GM12878 (cell line): ENCODE results near the gene PPFIA3. TPM values are rescaled to one million over a fixed set of nuclear protein-coding genes. Genes with fewer than 3 reads are reported as not detected.

Source experiments
- ATAC-seq: fragments of 200-7000 bp; cut with Tn5 transposase; 3 replicates; pipeline ENCODE4 v1.9.1; 2020; ENCODE audit warnings: mild to moderate bottlenecking, moderate library complexity
- BruUV-seq: library from RNA; stranded (reverse); fragments of 400-500 nt; replicated peaks from 2 replicates; lab custom pipeline; 2021; lab: Mats Ljungman, UMichigan
- CTCF ChIA-PET: fragments of 300-600 bp; sonication (Branson Sonifier 250); formaldehyde crosslinking; extraction: SDS; loops from one replicate; lab custom pipeline; 2021; ENCODE audit warnings: inconsistent platforms; lab: Yijun Ruan, JAX
- POLR2A ChIA-PET: fragments of 350-600 bp; formaldehyde crosslinking; extraction: SDS; loops from one replicate; lab custom pipeline; 2021; ENCODE audit warnings: inconsistent platforms; lab: Charles Lee
- RAD21 ChIA-PET: fragments of 300-600 bp; sonication (Branson Sonifier 250); formaldehyde crosslinking; loops from one replicate; lab custom pipeline; 2023; ENCODE audit warnings: antibody characterized with exemption; ENCODE audit not compliant: unreplicated experiment; lab: Charles Lee
- SMC1A ChIA-PET: fragments of 300-600 bp; sonication (Branson Sonifier 250); formaldehyde crosslinking; loops from one replicate; lab custom pipeline; 2023; ENCODE audit not compliant: unreplicated experiment, uncharacterized antibody; lab: Charles Lee
- DNase-seq: peaks from one replicate; pipeline ENCODE4 v3.0.0-alpha.2; 2011; ENCODE audit warnings: low read depth, low spot score
- FAIRE-seq: peaks from 3 replicates; lab custom pipeline; 2011; peaks lifted over from hg19 to GRCh38; lab: Jason Lieb, UNC
- H2AFZ ChIP-seq: 2 replicates; pipeline ENCODE4 v1.6.0; 2011; ENCODE audit warnings: low read depth, low read length, control low read depth; ENCODE audit not compliant: control insufficient read depth
- H3K27ac ChIP-seq: 2 replicates; pipeline ENCODE4 v1.5.1; 2011; ENCODE audit warnings: control low read depth; ENCODE audit not compliant: control insufficient read depth, insufficient read depth
- H3K27me3 ChIP-seq, 2 experiments: replicated peaks in 1 of 2; 2 replicates each; pipeline versions ENCODE4 v1.6.0 to v1.6.1; 2011; ENCODE audit warnings: low read length in 1 of 2; ENCODE audit not compliant: control insufficient read depth in 2 of 2, insufficient read depth in 2 of 2
- H3K36me3 ChIP-seq, 2 experiments: 2 replicates each; pipeline ENCODE4 v1.5.1; 2011; ENCODE audit warnings: low read length in 1 of 2; ENCODE audit not compliant: control insufficient read depth in 2 of 2, insufficient read depth in 2 of 2
- H3K4me1 ChIP-seq: 2 replicates; pipeline ENCODE4 v1.6.1; 2011; ENCODE audit warnings: mild to moderate bottlenecking, low read length, moderate library complexity, mixed read lengths; ENCODE audit not compliant: control insufficient read depth, insufficient read depth
- H3K4me2 ChIP-seq: 2 replicates; pipeline ENCODE4 v1.6.0; 2011; ENCODE audit warnings: control low read depth; ENCODE audit not compliant: control insufficient read depth, insufficient read depth
- H3K4me3 ChIP-seq: fragments of 200-600 bp; sonication (generic); 2 replicates; pipeline ENCODE4 v1.5.1; 2016
- H3K79me2 ChIP-seq: 2 replicates; pipeline ENCODE4 v1.6.0; 2011; ENCODE audit warnings: low read length; ENCODE audit not compliant: control insufficient read depth, insufficient read depth
- H3K9ac ChIP-seq: 2 replicates; pipeline ENCODE4 v1.8.0; 2011; ENCODE audit warnings: low read length, control low read depth, mixed read lengths; ENCODE audit not compliant: control insufficient read depth, insufficient read depth
- H3K9me3 ChIP-seq: replicated peaks from 3 replicates; pipeline ENCODE4 v1.5.1; 2011; ENCODE audit warnings: mild to moderate bottlenecking, low read length; ENCODE audit not compliant: control insufficient read depth, insufficient read depth
- H4K20me1 ChIP-seq: 2 replicates; pipeline ENCODE4 v1.6.0; 2011; ENCODE audit not compliant: control insufficient read depth, insufficient read depth
- BACH1 ChIP-seq: fragments of 450-650 bp; IDR thresholded peaks from 2 replicates; pipeline ENCODE4 v1.6.1; 2017; ENCODE audit warnings: mild to moderate bottlenecking, borderline replicate concordance
- BCL11A ChIP-seq: IDR thresholded peaks from 2 replicates; pipeline ENCODE4 v1.6.1; 2011; ENCODE audit warnings: low read depth, low read length
- CBFB ChIP-seq: IDR thresholded peaks from 2 replicates; pipeline ENCODE4 v1.6.1; 2016; ENCODE audit warnings: antibody characterized with exemption, low read depth
- ESRRA ChIP-seq: IDR thresholded peaks from 2 replicates; pipeline ENCODE4 v1.6.1; 2012; ENCODE audit warnings: mild to moderate bottlenecking, low read length, improper control_type of control experiment
- HSF1 ChIP-seq: fragments of 150-350 bp; IDR thresholded peaks from 2 replicates; pipeline ENCODE4 v1.6.1; 2014; ENCODE audit warnings: mild to moderate bottlenecking, low read depth, low read length
- MEF2A ChIP-seq: IDR thresholded peaks from 2 replicates; pipeline ENCODE4 v1.6.1; 2011; ENCODE audit warnings: low read depth, mild to moderate bottlenecking, low read length, moderate library complexity; ENCODE audit not compliant: insufficient read depth
- NFYA ChIP-seq: IDR thresholded peaks from 2 replicates; pipeline ENCODE4 v1.6.1; 2011; ENCODE audit warnings: low read depth, mild to moderate bottlenecking, low read length, improper control_type of control experiment, borderline replicate concordance
- POLR2A ChIP-seq: IDR thresholded peaks from 2 replicates; pipeline ENCODE4 v1.6.1; 2011; ENCODE audit warnings: low read depth, mild to moderate bottlenecking, low read length
- SIX5 ChIP-seq: IDR thresholded peaks from 2 replicates; pipeline ENCODE4 v1.6.1; 2011; ENCODE audit warnings: mild to moderate bottlenecking, low read depth, low read length, moderate library complexity; ENCODE audit not compliant: severe bottlenecking
- SREBF1 ChIP-seq: IDR thresholded peaks from 2 replicates; pipeline ENCODE4 v1.6.1; 2012; ENCODE audit warnings: mild to moderate bottlenecking, low read length
- ZBTB40 ChIP-seq: fragments of 450-650 bp; IDR thresholded peaks from 2 replicates; pipeline ENCODE4 v1.6.1; 2016; ENCODE audit warnings: mild to moderate bottlenecking, moderate library complexity, borderline replicate concordance
- ZZZ3 ChIP-seq: IDR thresholded peaks from 2 replicates; pipeline ENCODE4 v1.6.1; 2011; ENCODE audit warnings: low read depth; ENCODE audit not compliant: control insufficient read depth, insufficient read length
- WGBS: methylation state at CpG from one replicate; pipeline ENCODE4 v1.1.6; 2016; ENCODE audit warnings: low lambda C conversion rate; ENCODE audit not compliant: insufficient replicate concordance, insufficient coverage; ENCODE audit errors: missing lambda C conversion rate; 5-methylcytosine and 5-hydroxymethylcytosine counted together
- in situ Hi-C: fragments of 300-500 bp; cut with MboI; formaldehyde crosslinking; loops from 9 replicates; pipeline ENCODE4 v1.14.3; 2018; ENCODE audit warnings: mixed read lengths
- intact Hi-C: fragments of 100-400 bp; cut with micrococcal nuclease; formaldehyde crosslinking; loops from one replicate; pipeline ENCODE4 v1.14.2; 2022; ENCODE audit not compliant: unreplicated experiment
- polyA plus RNA-seq, 11 experiments: library from polyadenylated mRNA; depleted of rRNA in 4 of 11; unstranded in 6 of 11; stranded (reverse) in 5 of 11; fragments of >200 nt; fragmentation: Nextera tagmentation in 4 of 11; fragmentation: Illumina TruSeq in 1 of 11; extraction: Ambion mirVana in 4 of 11; extraction: Trizol in 1 of 11; gene quantifications; 1 replicate in 1 of 11; 2 replicates in 10 of 11; pipeline versions ENCODE4 v1.2.1 to v1.2.3, GENCODE V29; 2011 to 2016; ENCODE audit warnings: inconsistent platforms in 2 of 11, missing spikeins in 2 of 11, low read depth in 1 of 11
- total RNA-seq, 4 experiments: library from RNA; depleted of rRNA in 3 of 4; stranded (reverse); fragments of >200 nt in 3 of 4; fragmentation: Illumina TruSeq in 1 of 4; extraction: Trizol in 1 of 4; gene quantifications; 2 replicates each; pipeline versions ENCODE4 v1.2.1 to v1.2.3, GENCODE V29; 2013 to 2021

Gene PPFIA3
- total and polyA plus RNA-seq, 10 of the 15 experiments (the other 5 are each of a cell fraction or from before 2014, with no cell fraction given) = 0.11 to 1.7 (median 0.73) TPM; not detected in 3

GRCh38 chr19:49154279-49154678, 34.9 kb downstream of the PPFIA3 start:
- H4K20me1 ChIP-seq = no peaks in the 10 kb centered on the region
- no peaks in the 10 kb centered on the region for H3K36me3 ChIP-seq
- ChIA-PET CTCF (no interaction called here), RAD21 (no interaction called here), SMC1A (no interaction called here), POLR2A (no interaction called here)
- peaks cover 2 to 23% of the 10 kb centered on the region in 2 experiments for H3K27me3 ChIP-seq
- DNase-seq (no peak), FAIRE-seq (no peak), ATAC-seq (no peak)
- H3K9ac ChIP-seq = no peak overlapping the region
- H3K79me2 ChIP-seq = no peaks in the 10 kb centered on the region
- H3K4me1 ChIP-seq = peaks cover 10% of the 10 kb centered on the region
- intact Hi-C loops = no loop called here
- peaks cover 4% of the 10 kb centered on the region; the same call in 2 of the 3 replicates for H3K9me3 ChIP-seq
- H3K4me2 ChIP-seq = no peak overlapping the region
- no peak for TF ChIP-seq ZZZ3
- TF ChIP-seq BCL11A = no peak
- no peak for TF ChIP-seq NFYA
- no peak for TF ChIP-seq MEF2A
- TF ChIP-seq CBFB = no peak
- no peak for TF ChIP-seq BACH1
- no peak for TF ChIP-seq POLR2A
- no peak for TF ChIP-seq SREBF1
- no peak for TF ChIP-seq HSF1
- TF ChIP-seq SIX5 = no peak
- TF ChIP-seq ESRRA = no peak
- TF ChIP-seq ZBTB40 = no peak
- 57% methylated on average over 6 of the region's 6 CpGs for WGBS
- in situ Hi-C loops = no loop called here
- no peak overlapping the region for H2AFZ ChIP-seq
- BruUV-seq = no TSS peak
- no peak overlapping the region for H3K4me3 ChIP-seq
- H3K27ac ChIP-seq = no peak overlapping the region
